Measurements from ENCODE around the gene IFFO2. TPM values are rescaled to one million over a fixed set of nuclear protein-coding genes. Genes with fewer than 3 reads are reported as not detected.

IFFO2 gene
- total and polyA plus RNA-seq, 4 donors: 7.6 to 18.9 (median 8.3) TPM

- H3K4me3 ChIP-seq: no peak overlapping the region
- DNase-seq (no peak), ATAC-seq (ENCODE audit: insufficient read depth, low FRiP score) (no peak)
- peaks cover 0 to 4% (median 0%) of the 10 kb centered on the region in 4 donors for H3K36me3 ChIP-seq (ENCODE audit: control insufficient read depth in 4 of 4, insufficient read depth in 4 of 4, low read length in 4 of 4)
- H3K27ac ChIP-seq (ENCODE audit: low read depth in 1 of 2, low read length in 1 of 2): no peak overlapping the region
- TF ChIP-seq CTCF (IDR thresholded peaks at IDR 0.05; ENCODE audit: control extremely low read depth, extremely low read depth): no peak
- peaks cover 0 to 4% (median 0%) of the 10 kb centered on the region in 5 donors for H3K4me1 ChIP-seq (ENCODE audit: control insufficient read depth in 5 of 5, insufficient read depth in 5 of 5, low read length in 5 of 5)
- no peak overlapping the region for H3K9ac ChIP-seq (ENCODE audit: insufficient read depth in 1 of 2, low read length in 2 of 2)
- H3K9me3 ChIP-seq (ENCODE audit: control insufficient read depth in 4 of 4, insufficient read depth in 3 of 4, low read length in 3 of 4): no peaks in the 10 kb centered on the region
- H3K27me3 ChIP-seq (ENCODE audit: control insufficient read depth in 3 of 3, insufficient read depth in 3 of 3, low read length in 2 of 3): no peaks in the 10 kb centered on the region
- WGBS, 2 donors: 67 to 78% methylated on average over 9 of the region's 9 CpGs
Measured at GRCh38 chr1:18869847-18870594, 86.5 kb downstream of the IFFO2 start.

DNA sequence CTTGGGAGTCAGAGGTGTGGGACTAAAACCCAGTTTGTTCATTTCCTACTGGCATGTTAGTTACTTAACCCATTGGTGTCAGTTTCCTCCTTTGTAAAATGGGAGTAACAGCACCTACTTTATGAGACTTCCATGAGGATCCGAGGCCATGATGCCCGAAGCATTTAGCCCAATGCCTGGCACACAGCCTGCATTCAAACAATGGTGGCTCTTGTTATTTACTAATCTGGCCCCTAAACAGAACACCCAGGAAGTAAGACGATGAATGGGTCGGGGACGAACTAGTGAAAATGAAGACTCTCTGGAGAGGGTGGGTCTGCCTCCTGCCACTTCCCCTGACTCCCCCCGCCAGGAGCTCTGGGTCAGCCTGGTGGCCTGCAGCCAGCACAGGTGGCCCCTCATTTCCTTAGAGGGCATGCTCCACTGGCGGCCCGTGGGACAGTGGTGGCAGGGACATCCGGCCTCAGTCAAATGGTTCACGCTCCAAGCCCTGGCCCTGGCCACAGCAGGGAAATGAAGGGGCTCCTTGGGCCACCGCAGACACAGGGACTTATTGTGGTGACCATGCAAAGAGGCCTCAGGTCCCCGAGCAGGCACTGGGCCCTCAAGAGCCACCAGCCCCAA lies 87.6 kb downstream of the IFFO2 start:
- H3K9me3 ChIP-seq (ENCODE audit: control insufficient read depth in 4 of 4, insufficient read depth in 3 of 4, low read length in 3 of 4): no peaks in the 10 kb centered on the region
- no peak overlapping the region for H3K4me3 ChIP-seq
- no peak overlapping the region for H3K27ac ChIP-seq (ENCODE audit: low read depth in 1 of 2, low read length in 1 of 2)
- H3K9ac ChIP-seq (ENCODE audit: insufficient read depth in 1 of 2, low read length in 2 of 2): no peak overlapping the region
- peaks cover 0 to 2% (median 0%) of the 10 kb centered on the region in 5 donors for H3K4me1 ChIP-seq (ENCODE audit: control insufficient read depth in 5 of 5, insufficient read depth in 5 of 5, low read length in 5 of 5)
- H3K36me3 ChIP-seq (ENCODE audit: control insufficient read depth in 4 of 4, insufficient read depth in 4 of 4, low read length in 4 of 4): peaks cover 0 to 4% (median 0%) of the 10 kb centered on the region in 4 donors
- 74 to 76% methylated on average over 12 of the region's 12 CpGs for WGBS, 2 donors
- DNase-seq: no peak
- no peaks in the 10 kb centered on the region for H3K27me3 ChIP-seq (ENCODE audit: control insufficient read depth in 3 of 3, insufficient read depth in 3 of 3, low read length in 2 of 3)
- TF ChIP-seq CTCF (IDR thresholded peaks at IDR 0.05; ENCODE audit: control extremely low read depth, extremely low read depth): no peak
- ATAC-seq (ENCODE audit: insufficient read depth, low FRiP score): no peak

GRCh38 chr1:18868354-18868753 lies 88.1 kb downstream of the IFFO2 start:
- Histone ChIP-seq H3K4me1 (ENCODE audit: control insufficient read depth in 5 of 5, insufficient read depth in 5 of 5, low read length in 5 of 5) (peaks cover 0 to 2% (median 0%) of the 10 kb centered on the region in 5 donors), H3K27ac (ENCODE audit: low read depth in 1 of 2, low read length in 1 of 2) (no peak overlapping the region), H3K9ac (ENCODE audit: insufficient read depth in 1 of 2, low read length in 2 of 2) (no peak overlapping the region), H3K36me3 (ENCODE audit: control insufficient read depth in 4 of 4, insufficient read depth in 4 of 4, low read length in 4 of 4) (peaks cover 0 to 4% (median 0%) of the 10 kb centered on the region in 4 donors), H3K27me3 (ENCODE audit: control insufficient read depth in 3 of 3, insufficient read depth in 3 of 3, low read length in 2 of 3) (no peaks in the 10 kb centered on the region), H3K9me3 (ENCODE audit: control insufficient read depth in 4 of 4, insufficient read depth in 3 of 4, low read length in 3 of 4) (no peaks in the 10 kb centered on the region), H3K4me3 (no peak overlapping the region)
- no peak for DNase-seq
- 71 to 81% methylated on average over 5 of the region's 5 CpGs for WGBS, 2 donors
- TF ChIP-seq CTCF (IDR thresholded peaks at IDR 0.05; ENCODE audit: control extremely low read depth, extremely low read depth): no peak
- no peak for ATAC-seq (ENCODE audit: insufficient read depth, low FRiP score)

All from lung (tissue), 12 donors.